Dedifferentiated amniotic fluid mesenchymal stem cell (primary cell): Measurements from ENCODE around the gene IL1RAPL2.
"Not testable (repeated sequence)": the region's sequence is repeated elsewhere in the genome, so short reads cannot be mapped to it uniquely, and the experiment has no call there.

ENCODE experiments used
- DNase-seq: peaks from one replicate; pipeline ENCODE4 v3.0.0-alpha.2; 2016; ENCODE audit errors: extremely low spot score

Gene IL1RAPL2

GRCh38 chrX:105701310-105702052 is 1135.5 kb downstream of the IL1RAPL2 start:
- DNase-seq = peak; percentile 30

- DNase-seq = no peak
Measured at GRCh38 chrX:105703876-105704275, 1137.9 kb downstream of the IL1RAPL2 start.

GRCh38 chrX:105706041-105706440 is 1140.0 kb downstream of the IL1RAPL2 start:
- no peak for DNase-seq

- DNase-seq = no peak
Measured at GRCh38 chrX:105711805-105712204, 1145.8 kb downstream of the IL1RAPL2 start.

GRCh38 chrX:105715746-105716145 is 1149.7 kb downstream of the IL1RAPL2 start:
- no peak for DNase-seq

GRCh38 chrX:105723966-105724735 is 1158.2 kb downstream of the IL1RAPL2 start:
- no peak for DNase-seq

GRCh38 chrX:105725228-105725627 is 1159.2 kb downstream of the IL1RAPL2 start:
- DNase-seq = no peak

- no peak for DNase-seq
Measured at GRCh38 chrX:105738162-105738561, 1172.2 kb downstream of the IL1RAPL2 start.

GRCh38 chrX:105744291-105744690 is 1178.3 kb downstream of the IL1RAPL2 start:
- DNase-seq = no peak

- DNase-seq = no peak
Measured at GRCh38 chrX:105744946-105745345, 1178.9 kb downstream of the IL1RAPL2 start.

- DNase-seq = no peak
Measured at GRCh38 chrX:105745863-105746262, 1179.9 kb downstream of the IL1RAPL2 start.

- no peak for DNase-seq
Measured at GRCh38 chrX:105752338-105752956, 1186.4 kb downstream of the IL1RAPL2 start.

- DNase-seq = no peak
Measured at GRCh38 chrX:105753411-105753810, 1187.4 kb downstream of the IL1RAPL2 start.

- DNase-seq = no peak
Measured at GRCh38 chrX:105754286-105754964, 1188.4 kb downstream of the IL1RAPL2 start.

- no peak for DNase-seq
Measured at GRCh38 chrX:105755109-105755508, 1189.1 kb downstream of the IL1RAPL2 start.

GRCh38 chrX:105758754-105759153 is 1192.8 kb downstream of the IL1RAPL2 start:
- no peak for DNase-seq

- no peak for DNase-seq
Measured at GRCh38 chrX:105759598-105759997, 1193.6 kb downstream of the IL1RAPL2 start.

- DNase-seq = no peak
Measured at GRCh38 chrX:105765691-105766090, 1199.7 kb downstream of the IL1RAPL2 start.

- DNase-seq = no peak
Measured at GRCh38 chrX:105773801-105774200, 1207.8 kb downstream of the IL1RAPL2 start.

- no peak for DNase-seq
Measured at GRCh38 chrX:105775679-105776078, 1209.7 kb downstream of the IL1RAPL2 start.

GRCh38 chrX:105781804-105782203 is 1215.8 kb downstream of the IL1RAPL2 start:
- DNase-seq = no peak

- not testable (repeated sequence) for DNase-seq
Measured at GRCh38 chrX:105796877-105797276, 1230.9 kb downstream of the IL1RAPL2 start.
